HG03571 (cell line): ENCODE results near the gene ATP10A.

Experiments used
- ATAC-seq: cut with Tn5 transposase; IDR thresholded peaks from one replicate; pipeline ENCODE4 v1.9.1; 2021; ENCODE audit not compliant: unreplicated experiment

Gene ATP10A

GRCh38 chr15:25687276-25687675, 175.9 kb downstream of the ATP10A start:
- no peak for ATAC-seq

- ATAC-seq, result no peak
Observed at GRCh38 chr15:25686780-25687179, 176.3 kb downstream of the ATP10A start.

DNA sequence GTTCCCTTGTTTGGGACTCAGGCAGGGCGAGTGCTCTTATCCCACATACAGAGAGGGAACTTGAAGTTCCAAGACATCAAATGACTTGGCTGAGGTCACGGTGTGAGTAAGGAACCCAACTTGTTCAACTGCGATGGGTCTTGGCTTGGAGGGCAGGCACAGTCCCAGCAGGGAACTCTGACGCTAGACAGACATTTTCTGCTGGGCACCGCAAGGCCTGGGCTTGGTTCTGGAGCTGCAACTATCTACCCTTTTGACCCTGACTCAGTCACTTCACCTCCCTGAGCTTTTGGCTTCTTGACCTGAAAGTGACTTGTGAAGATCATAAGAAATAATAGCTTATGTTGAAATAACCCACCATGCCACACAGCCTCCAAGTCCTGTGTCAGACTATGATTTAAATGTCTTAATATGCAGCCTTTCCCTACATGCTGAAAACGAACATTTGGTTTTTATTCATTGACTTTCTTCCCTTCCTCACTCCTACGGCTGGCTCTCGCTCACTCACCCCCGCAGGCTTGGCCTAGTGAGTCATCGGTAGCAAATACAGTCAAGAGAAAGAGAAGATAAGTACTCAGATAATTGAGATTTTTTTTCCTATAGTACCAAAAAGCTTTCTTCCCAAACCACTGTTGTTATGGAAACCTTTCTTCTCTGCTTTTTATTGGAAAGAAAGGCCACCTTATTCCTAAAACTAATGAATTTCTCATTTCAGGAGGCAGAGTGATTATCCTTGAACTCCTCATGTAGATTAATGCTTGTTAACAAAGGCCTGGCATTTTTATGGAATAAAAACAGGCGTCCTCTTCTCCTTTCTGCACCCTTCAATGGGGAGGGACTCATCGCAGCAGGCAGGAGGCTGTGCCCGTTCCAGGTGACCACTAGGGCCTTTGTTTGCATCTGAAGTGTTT, 178.4 kb downstream of the ATP10A start:
- no peak for ATAC-seq

DNA sequence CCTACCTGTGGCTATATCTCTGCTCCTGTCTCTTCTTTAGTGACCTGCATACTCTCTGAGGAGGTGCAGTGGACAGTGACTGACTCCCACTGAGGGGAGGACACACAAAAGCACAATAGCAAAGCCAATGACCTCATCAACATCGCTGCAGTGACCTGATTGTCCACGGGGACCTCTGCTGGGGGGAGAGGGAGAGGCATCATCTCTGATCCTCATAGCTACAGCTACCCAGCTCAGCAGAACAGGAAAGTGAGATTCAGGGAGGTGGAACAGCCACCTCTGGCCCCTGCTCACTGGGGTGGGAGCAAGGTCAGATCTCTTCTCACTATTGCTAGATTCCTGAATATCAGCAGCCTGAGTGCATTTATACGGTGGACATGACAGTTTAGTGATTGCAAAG, 179.2 kb downstream of the ATP10A start:
- ATAC-seq, result no peak

DNA sequence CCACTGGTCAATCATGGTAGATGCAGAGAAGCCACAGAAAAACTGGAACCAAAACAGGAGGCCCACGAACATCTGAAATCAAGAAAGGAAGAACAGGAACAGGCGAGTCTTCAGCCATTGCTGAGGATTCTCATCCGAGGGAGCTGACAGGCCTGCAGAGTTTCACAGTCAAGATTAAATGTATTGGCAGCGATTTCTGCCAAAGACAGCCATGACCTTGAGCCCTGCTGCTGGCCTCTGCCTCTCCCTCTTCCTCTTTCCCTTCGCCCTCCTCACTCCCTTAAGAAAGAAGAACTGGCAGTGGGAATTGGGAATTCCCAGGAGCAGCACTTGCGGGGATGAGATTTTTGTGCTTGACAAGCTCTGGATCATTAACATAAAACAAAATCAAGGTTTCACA, 179.7 kb downstream of the ATP10A start:
- no peak for ATAC-seq

GRCh38 chr15:25682340-25682739, 180.8 kb downstream of the ATP10A start:
- no peak for ATAC-seq

DNA sequence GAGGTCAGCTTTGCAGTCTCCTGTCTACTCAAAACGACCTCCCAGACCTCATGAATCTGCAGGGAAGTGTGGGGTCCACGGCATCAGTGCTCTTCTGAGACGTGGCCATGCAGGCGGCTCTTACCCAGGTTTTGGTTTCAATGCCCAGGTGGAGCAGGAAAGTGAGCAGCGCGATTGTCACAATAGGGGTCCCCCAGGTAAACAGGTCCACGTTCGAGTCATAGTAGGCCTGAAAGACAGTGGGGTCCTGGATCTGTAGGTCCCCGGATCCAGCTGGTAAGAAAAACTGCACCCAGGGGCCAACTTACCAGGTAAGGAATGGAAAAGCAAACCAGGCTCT, 182.5 kb downstream of the ATP10A start:
- no peak for ATAC-seq

DNA sequence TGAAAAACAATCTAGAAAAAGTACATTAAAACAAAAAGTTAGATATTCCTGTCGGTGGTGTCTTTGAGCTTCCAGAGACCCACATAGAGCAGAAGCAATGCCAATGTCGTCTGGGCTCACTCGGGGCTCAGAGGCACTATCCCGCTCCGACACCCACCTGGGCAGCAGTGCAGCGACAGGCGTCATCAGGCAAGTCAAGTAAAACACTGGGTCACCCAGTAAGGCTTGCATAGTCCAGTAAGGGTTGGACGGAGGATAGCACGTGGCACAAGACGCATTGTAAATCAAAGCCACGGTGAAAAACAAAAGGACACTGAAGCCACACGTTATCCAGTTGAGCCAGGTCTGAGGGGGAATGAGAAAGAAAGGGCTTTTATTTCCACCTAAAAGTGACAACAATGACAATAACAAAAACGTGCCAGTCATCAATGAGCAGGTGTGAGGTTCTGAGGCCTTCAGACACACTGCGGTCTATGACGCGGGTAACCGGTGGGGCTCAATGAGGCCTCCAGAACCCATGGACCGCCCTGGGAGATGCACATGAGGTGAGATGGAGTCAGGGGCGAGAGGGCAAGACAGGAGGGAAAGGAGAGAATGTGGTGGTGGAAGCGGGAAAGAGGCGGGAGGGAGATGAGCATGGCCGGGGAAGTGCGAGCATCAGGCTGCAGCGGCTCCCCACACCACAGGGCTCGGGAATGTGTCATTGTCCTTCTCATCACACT, 183.0 kb downstream of the ATP10A start:
- ATAC-seq, result no peak

- ATAC-seq, result no peak
Observed at GRCh38 chr15:25679492-25679891, 183.6 kb downstream of the ATP10A start.

- ATAC-seq, result no peak
Observed at GRCh38 chr15:25678500-25678855, 184.6 kb downstream of the ATP10A start.

DNA sequence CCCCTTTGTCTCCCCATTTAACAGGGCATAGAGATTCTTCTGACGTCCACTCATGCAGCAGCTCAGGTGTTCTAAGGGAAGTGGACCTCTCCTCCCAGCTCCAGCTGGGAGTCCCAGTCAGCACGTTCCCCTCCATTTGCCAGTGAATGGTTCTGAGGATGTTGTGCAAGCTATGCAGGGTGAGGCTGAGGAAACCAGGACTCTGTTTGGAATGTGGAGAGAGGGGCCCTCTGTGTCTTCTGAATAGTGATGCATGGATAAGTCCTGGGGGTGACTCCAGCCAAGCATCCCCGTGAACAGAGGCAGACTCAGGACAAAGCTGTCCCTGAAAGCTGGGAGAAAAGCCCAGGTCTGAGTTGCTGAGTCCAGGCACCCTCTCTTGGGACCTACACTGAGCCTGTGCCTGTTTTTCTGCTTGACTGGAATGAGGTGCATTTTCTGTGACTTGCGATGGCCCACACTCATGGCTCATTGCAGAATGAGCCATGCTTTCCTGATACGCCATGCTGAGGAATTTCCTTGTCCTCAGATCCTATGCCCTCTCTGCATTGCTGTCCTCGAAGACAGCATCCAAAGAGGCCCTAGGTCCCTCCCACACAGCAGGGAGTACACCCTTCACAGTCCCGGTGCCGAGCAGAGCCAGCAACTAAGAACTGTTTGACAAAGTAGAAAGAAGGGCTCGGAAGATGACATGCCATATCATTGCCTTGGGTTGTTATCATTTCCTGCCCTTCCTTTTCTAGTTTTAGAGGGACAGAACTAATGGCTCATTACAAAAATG, 185.2 kb downstream of the ATP10A start:
- ATAC-seq, result no peak

- no peak for ATAC-seq
Observed at GRCh38 chr15:25676070-25676469, 187.1 kb downstream of the ATP10A start.

- no peak for ATAC-seq
Observed at GRCh38 chr15:25675396-25675795, 187.7 kb downstream of the ATP10A start.

DNA sequence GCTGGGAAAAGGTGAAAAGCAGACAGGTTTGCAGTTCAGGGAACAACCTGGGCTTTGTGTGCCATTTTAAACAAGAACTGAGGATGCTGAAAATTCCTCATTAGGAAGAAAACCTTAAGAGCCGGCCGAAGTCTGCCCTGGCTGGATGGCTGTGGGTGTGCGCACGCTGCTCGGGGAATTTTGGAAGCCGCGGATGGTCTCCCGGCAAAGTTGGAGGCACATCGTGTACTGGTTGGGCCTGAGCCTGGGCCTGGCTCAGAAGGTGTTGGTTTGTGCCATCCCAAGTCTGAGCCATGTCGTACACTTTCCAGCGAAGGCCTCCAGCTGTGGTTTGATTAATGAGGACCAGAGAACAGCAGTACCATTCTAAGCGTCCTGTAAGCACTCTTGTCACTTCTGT, 188.2 kb downstream of the ATP10A start:
- ATAC-seq, result no peak

- ATAC-seq, result no peak
Observed at GRCh38 chr15:25673972-25674371, 189.2 kb downstream of the ATP10A start.

DNA sequence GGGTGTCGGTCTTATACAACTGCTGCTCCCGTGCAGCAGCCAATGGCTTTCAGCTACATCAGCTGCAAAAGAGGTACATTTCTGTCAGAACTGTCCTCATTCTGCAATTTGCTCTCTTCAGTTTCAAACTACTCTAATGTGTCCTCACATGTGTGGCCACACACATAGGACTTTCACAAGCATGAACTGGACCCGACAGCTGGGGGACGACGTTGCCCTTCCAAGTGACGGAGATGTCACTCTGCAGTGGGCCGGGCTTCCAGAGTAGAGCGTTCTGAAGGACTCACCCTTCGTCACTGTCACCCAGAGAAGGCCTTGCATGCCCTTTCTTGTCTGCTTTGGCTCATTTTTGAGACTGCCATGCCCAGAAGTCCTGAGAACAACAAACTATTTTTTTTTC, 189.8 kb downstream of the ATP10A start:
- ATAC-seq, result no peak

DNA sequence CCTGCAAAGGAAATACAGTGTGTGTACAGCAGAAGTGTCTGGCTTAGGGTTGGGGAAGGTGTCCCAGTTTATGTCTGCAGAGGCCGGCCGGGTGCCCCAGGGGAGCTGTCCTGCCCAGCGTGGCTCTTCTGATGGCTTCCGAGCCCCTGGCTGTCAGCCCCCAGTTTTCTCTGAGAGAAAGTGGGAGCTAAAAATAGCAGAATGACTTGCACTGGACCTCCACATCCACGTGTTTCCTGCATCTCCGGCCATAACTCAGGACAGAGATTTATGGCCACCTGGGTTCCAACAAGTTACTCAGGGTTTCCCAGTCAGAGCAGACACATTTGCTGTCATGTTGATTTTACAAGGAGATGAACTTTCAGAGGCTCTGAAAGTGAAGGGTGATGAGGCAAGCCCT, 192.0 kb downstream of the ATP10A start:
- ATAC-seq, result no peak

- no peak for ATAC-seq
Observed at GRCh38 chr15:25670621-25671020, 192.5 kb downstream of the ATP10A start.

GRCh38 chr15:25670025-25670554, 193.0 kb downstream of the ATP10A start:
- ATAC-seq, result no peak

- ATAC-seq, result no peak
Observed at GRCh38 chr15:25668901-25669300, 194.2 kb downstream of the ATP10A start.

- ATAC-seq, result no peak
Observed at GRCh38 chr15:25668236-25668795, 194.8 kb downstream of the ATP10A start.
